KG1 (cell line): ENCODE data around the gene BNC1.
"Not testable (repeated sequence)": the region's sequence is repeated elsewhere in the genome, so short reads cannot be mapped to it uniquely, and the experiment has no call there.

Source experiments
- DNase-seq: peaks from one replicate; lab custom pipeline; 2025; lab: John Stamatoyannopoulos, UW

The BNC1 gene

GRCh38 chr15:83292317-83292716 is 7.9 kb upstream of the BNC1 start:
- DNase-seq = no peak

- no peak for DNase-seq
Observed at GRCh38 chr15:83290236-83290635, 5.8 kb upstream of the BNC1 start.

GRCh38 chr15:83289160-83289559 is 4.7 kb upstream of the BNC1 start:
- DNase-seq = no peak

- no peak for DNase-seq
Observed at GRCh38 chr15:83288381-83288801, 3.9 kb upstream of the BNC1 start.

- no peak for DNase-seq
Observed at GRCh38 chr15:83287541-83288027, 3.1 kb upstream of the BNC1 start.

GRCh38 chr15:83285979-83286553 is 1.6 kb upstream of the BNC1 start:
- DNase-seq = no peak

- DNase-seq = no peak
Observed at GRCh38 chr15:83285284-83285978, 967 bp upstream of the BNC1 start.

- no peak for DNase-seq
Observed at GRCh38 chr15:83283813-83284558, 478 bp downstream of the BNC1 start.

GRCh38 chr15:83283138-83283812 is 1.2 kb downstream of the BNC1 start:
- DNase-seq = no peak

- no peak for DNase-seq
Observed at GRCh38 chr15:83282776-83283137, 1.7 kb downstream of the BNC1 start.

GRCh38 chr15:83282141-83282540 is 2.3 kb downstream of the BNC1 start:
- no peak for DNase-seq

GRCh38 chr15:83278191-83278590 is 6.3 kb downstream of the BNC1 start:
- no peak for DNase-seq

GRCh38 chr15:83276661-83277060 is 7.8 kb downstream of the BNC1 start:
- DNase-seq = no peak

- DNase-seq = no peak
Observed at GRCh38 chr15:83275412-83275811, 9.1 kb downstream of the BNC1 start.

GRCh38 chr15:83270176-83270575 is 14.3 kb downstream of the BNC1 start:
- DNase-seq = no peak

- no peak for DNase-seq
Observed at GRCh38 chr15:83268147-83268546, 16.3 kb downstream of the BNC1 start.

- DNase-seq = no peak
Observed at GRCh38 chr15:83262594-83263315, 21.7 kb downstream of the BNC1 start.

GRCh38 chr15:83262181-83262580 is 22.3 kb downstream of the BNC1 start:
- DNase-seq = not testable (repeated sequence)

- DNase-seq = no peak
Observed at GRCh38 chr15:83250781-83251180, 33.7 kb downstream of the BNC1 start.

- no peak for DNase-seq
Observed at GRCh38 chr15:83249030-83249343, 35.5 kb downstream of the BNC1 start.

- peak; percentile 64 for DNase-seq
Observed at GRCh38 chr15:83248151-83249029, 36.1 kb downstream of the BNC1 start.
